ENCODE measurements around the gene SLC30A10. TPM values are rescaled to one million over a fixed set of nuclear protein-coding genes. Genes with fewer than 3 reads are reported as not detected.
"Not testable (repeated sequence)": the region's sequence is repeated elsewhere in the genome, so short reads cannot be mapped to it uniquely, and the experiment has no call there.

The SLC30A10 gene
- total RNA-seq, 1 donor from 2014 or later: not detected

- H3K36me3 Mint-ChIP-seq (ENCODE audit: low read depth, unreplicated experiment): no peaks in the 10 kb centered on the region
- no peak for TF ChIP-seq CTCF (IDR thresholded peaks at IDR 0.05; ENCODE audit: unreplicated experiment)
- no peak overlapping the region for H3K27ac Mint-ChIP-seq (ENCODE audit: unreplicated experiment)
- peaks cover 11% of the 10 kb centered on the region for H3K4me1 Mint-ChIP-seq (ENCODE audit: unreplicated experiment)
- DNase-seq (ENCODE audit: low spot score): no peak
- H3K9me3 Mint-ChIP-seq (ENCODE audit: unreplicated experiment): no peaks in the 10 kb centered on the region
- no peak overlapping the region for H3K4me3 Mint-ChIP-seq (ENCODE audit: unreplicated experiment)
- H3K27me3 Mint-ChIP-seq (ENCODE audit: unreplicated experiment): peaks cover 2% of the 10 kb centered on the region
Observed at GRCh38 chr1:219907772-219908070, 20.6 kb downstream of the SLC30A10 start.

- Mint-ChIP-seq H3K4me1 (ENCODE audit: unreplicated experiment) (peaks cover 11% of the 10 kb centered on the region), H3K36me3 (ENCODE audit: low read depth, unreplicated experiment) (no peaks in the 10 kb centered on the region), H3K9me3 (ENCODE audit: unreplicated experiment) (no peaks in the 10 kb centered on the region), H3K27me3 (ENCODE audit: unreplicated experiment) (peaks cover 2% of the 10 kb centered on the region), H3K27ac (ENCODE audit: unreplicated experiment) (no peak overlapping the region), H3K4me3 (ENCODE audit: unreplicated experiment) (no peak overlapping the region)
- TF ChIP-seq CTCF (IDR thresholded peaks at IDR 0.05; ENCODE audit: unreplicated experiment): no peak
- no peak for DNase-seq (ENCODE audit: low spot score)
Observed at GRCh38 chr1:219906924-219907771, 21.2 kb downstream of the SLC30A10 start.

GRCh38 chr1:219906565-219906923 lies 21.8 kb downstream of the SLC30A10 start:
- not testable (repeated sequence) for H3K36me3 Mint-ChIP-seq (ENCODE audit: low read depth, unreplicated experiment); DNase-seq (ENCODE audit: low spot score); H3K9me3 Mint-ChIP-seq (ENCODE audit: unreplicated experiment); H3K27me3 Mint-ChIP-seq (ENCODE audit: unreplicated experiment); H3K4me3 Mint-ChIP-seq (ENCODE audit: unreplicated experiment); H3K27ac Mint-ChIP-seq (ENCODE audit: unreplicated experiment)
- H3K4me1 Mint-ChIP-seq (ENCODE audit: unreplicated experiment): peaks cover 11% of the 10 kb centered on the region

GRCh38 chr1:219905524-219905923 lies 22.8 kb downstream of the SLC30A10 start:
- Mint-ChIP-seq H3K4me3 (ENCODE audit: unreplicated experiment) (no peak overlapping the region), H3K27ac (ENCODE audit: unreplicated experiment) (no peak overlapping the region), H3K27me3 (ENCODE audit: unreplicated experiment) (peaks cover 2% of the 10 kb centered on the region), H3K9me3 (ENCODE audit: unreplicated experiment) (no peaks in the 10 kb centered on the region), H3K4me1 (ENCODE audit: unreplicated experiment) (peaks cover 11% of the 10 kb centered on the region), H3K36me3 (ENCODE audit: low read depth, unreplicated experiment) (no peaks in the 10 kb centered on the region)
- TF ChIP-seq CTCF (IDR thresholded peaks at IDR 0.05; ENCODE audit: unreplicated experiment): no peak
- no peak for DNase-seq (ENCODE audit: low spot score)

GRCh38 chr1:219904934-219905333 lies 23.4 kb downstream of the SLC30A10 start:
- Mint-ChIP-seq H3K4me3 (ENCODE audit: unreplicated experiment) (no peak overlapping the region), H3K27me3 (ENCODE audit: unreplicated experiment) (peaks cover 2% of the 10 kb centered on the region), H3K9me3 (ENCODE audit: unreplicated experiment) (no peaks in the 10 kb centered on the region), H3K36me3 (ENCODE audit: low read depth, unreplicated experiment) (no peaks in the 10 kb centered on the region), H3K4me1 (ENCODE audit: unreplicated experiment) (peaks cover 17% of the 10 kb centered on the region), H3K27ac (ENCODE audit: unreplicated experiment) (no peak overlapping the region)
- no peak for DNase-seq (ENCODE audit: low spot score)
- no peak for TF ChIP-seq CTCF (IDR thresholded peaks at IDR 0.05; ENCODE audit: unreplicated experiment)

Data from endothelial cell (in vitro differentiated cells).